NOMO-1 treated with dmso at 0.1 percent for 144 hours (cell line): ENCODE measurements around the gene ITFG1.

Experiments used
- DNase-seq: peaks from one replicate; lab custom pipeline; 2025; ENCODE audit not compliant: unreplicated experiment; lab: John Stamatoyannopoulos, UW

Gene ITFG1

GRCh38 chr16:47113130-47113529, 347.7 kb downstream of the ITFG1 start:
- no peak for DNase-seq

- no peak for DNase-seq
Measured at GRCh38 chr16:47110939-47111338, 349.9 kb downstream of the ITFG1 start.

- DNase-seq = no peak
Measured at GRCh38 chr16:47109361-47109760, 351.5 kb downstream of the ITFG1 start.
